Stimulated activated CD4-positive, alpha-beta T cell treated with anti-CD3 and anti-CD28 coated beads, Interleukin-2, amount 100 ng/mL, for 4 hours (primary cell): ENCODE measurements around the gene R3HDM2.
"Not testable (repeated sequence)": the region's sequence is repeated elsewhere in the genome, so short reads cannot be mapped to it uniquely, and the experiment has no call there.

Experiments used
- DNase-seq: peaks from one replicate; pipeline ENCODE4 v3.0.0-alpha.2; 2020; ENCODE audit warnings: low read depth

R3HDM2 gene

DNA sequence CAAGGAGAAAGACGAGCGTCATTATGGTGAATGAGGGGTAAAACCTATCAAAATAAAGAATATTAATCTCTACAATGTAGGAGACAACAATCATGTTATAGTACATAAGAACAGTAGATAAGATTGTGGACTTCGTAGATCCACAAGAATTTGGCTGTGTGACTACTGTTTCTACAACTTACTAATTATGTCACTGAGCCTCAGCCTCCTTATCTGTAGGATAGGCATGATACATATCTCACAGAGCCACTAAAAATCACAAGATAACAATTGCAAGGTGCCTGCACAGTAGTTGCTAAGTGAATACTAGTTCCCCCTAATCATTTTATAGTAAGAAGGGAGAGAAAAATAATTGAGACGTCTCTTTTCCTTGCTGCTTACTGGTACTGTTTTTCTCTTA is 101.6 kb downstream of the R3HDM2 start:
- DNase-seq: no peak

DNA sequence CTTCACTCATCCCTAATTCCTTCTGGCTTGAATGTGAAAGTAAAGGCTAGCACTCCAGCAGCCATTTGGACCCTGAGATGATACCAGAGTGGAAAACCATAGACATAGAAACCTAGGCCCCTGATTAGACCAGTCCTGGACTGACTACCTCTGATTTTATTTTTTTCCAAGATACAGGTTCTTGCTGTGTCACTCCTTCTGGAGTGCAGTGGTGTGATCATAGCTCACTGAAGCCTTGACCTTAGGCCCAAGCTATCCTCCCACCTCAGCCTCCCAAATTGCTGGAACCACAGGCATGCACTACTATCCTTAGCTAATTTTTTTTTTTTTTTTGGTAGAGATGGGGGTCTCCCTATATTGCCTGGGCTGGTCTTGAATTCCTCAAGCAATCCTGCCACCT is 105.4 kb downstream of the R3HDM2 start:
- DNase-seq: no peak

DNA sequence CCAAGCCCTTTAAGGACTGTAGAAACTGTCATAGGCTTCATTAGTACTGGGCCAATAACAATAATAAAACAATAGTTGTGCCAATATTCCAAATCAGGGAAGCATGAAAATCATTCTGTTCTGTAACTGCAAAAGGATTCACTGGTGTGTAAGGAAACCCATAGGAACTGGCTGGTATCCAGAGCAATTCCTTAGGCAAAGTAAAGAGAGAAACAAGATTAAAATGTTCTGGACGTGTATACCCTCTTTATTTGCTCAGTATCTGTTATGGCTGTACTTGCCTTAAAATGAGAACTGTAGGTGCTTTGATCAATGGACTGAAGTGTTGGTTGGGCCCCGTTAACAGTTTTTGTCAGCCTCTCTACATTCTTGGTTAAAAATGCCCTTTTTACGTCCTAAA is 107.4 kb downstream of the R3HDM2 start:
- no peak for DNase-seq

DNA sequence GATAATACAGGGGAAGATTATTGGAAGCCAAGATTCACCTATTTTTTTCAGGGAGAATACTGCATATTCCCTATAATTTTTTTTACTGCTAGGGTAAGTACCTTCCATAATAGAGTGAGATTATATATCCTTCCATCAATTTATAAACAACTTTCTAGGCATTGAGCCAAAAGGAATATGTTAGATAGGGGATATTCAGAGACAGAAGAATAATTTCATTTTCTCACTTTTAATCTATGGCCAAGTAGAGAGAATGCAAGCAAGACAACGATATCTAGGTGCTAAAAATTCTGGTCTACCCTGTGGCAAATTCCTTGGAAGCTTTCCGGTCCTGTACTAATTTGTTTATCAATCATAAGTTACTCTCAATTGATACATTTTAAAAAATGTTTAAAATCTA is 110.2 kb downstream of the R3HDM2 start:
- DNase-seq: no peak

DNA sequence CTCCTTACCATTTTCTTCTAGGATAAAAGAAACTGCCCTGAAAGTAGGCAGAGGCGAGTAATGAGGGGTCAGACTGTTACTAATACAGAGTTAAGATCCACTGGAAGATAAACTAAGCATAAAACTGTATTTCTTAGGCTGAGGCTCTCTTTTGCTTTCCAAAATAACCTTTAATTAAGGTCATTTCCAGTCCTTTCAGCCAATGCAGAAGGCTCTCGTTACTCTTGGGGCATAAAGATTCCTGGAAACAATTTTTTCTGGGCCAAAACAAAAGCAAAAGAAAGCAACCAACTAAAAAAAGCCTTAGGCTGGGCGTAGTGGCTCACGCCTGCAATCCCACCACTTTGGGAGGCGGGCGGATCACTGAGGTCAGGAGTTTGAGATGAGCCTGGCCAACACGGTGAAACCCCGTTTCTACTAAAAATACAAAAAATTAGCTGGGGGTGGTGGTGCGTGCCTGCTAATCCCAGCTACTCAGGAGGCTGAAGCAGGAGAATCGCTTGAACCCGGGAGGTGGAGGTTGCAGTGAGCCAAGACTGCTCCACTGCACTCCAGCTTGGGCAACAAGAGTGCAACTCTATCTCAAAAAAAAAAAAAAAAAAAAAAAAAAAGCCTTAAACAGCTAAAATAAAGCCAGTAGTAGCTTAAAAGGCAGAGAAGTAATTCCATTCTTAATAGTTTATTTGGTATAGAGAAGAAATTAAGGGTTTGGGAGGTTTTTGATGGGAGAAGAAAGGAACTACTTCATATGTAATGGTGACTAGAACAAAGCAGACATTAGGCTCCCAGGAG is 111.0 kb downstream of the R3HDM2 start:
- no peak for DNase-seq

DNA sequence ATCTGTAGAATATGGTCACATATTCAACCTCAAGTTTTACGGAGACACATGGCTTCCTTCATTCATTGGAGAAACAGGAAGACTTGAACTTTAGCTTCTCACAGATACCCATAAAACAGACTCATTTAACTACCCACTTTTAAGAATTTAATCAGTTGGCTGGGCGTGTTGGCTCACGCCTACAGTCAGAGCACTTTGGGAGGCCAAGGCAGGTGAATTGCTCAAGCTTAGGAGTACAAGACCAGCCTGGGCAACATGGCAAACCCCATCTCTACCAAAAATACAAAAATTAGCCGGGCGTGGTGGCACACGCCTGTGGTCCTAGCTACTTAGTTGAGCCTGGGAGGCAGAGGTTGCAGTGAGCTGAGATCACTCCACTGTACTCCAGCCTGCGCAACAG is 115.2 kb downstream of the R3HDM2 start:
- no peak for DNase-seq

DNA sequence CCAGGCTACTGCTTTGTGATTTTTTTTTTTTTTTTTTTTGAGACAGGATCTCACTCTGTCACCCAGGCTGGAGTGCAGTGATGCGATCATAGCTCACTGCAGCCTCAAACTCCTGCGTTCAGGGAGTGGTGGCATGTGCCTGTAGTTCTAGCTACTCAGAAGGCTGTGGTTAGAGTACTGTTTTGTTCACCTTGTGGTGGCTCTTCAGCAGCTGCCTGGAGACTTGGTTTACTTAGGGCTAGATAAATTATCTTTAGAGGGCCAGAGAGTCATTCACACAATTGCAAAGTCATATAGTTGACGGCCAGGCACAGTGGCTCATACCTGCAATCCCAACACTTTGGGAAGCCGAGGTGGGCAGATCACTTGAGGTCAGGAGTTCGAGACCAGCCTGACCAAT is 118.6 kb downstream of the R3HDM2 start:
- not testable (repeated sequence) for DNase-seq

DNA sequence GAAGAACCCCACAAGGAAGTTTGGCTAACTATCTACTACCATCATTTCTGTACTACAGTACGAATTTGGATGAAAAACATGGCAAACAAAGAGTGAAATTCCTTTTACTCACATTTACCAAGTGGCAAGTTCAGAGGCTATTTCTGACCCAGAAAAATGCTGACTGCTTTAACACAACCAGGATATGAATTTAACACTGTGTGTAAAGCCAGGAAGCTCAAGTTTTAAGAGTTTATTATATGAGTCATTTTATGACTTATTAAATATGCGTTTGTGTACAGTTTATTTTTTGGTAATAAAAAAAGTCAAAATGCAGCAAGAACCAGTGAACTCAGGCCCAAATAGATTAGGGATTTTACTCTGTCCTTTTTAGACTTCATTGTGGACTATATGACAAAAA is 121.4 kb downstream of the R3HDM2 start:
- no peak for DNase-seq

DNA sequence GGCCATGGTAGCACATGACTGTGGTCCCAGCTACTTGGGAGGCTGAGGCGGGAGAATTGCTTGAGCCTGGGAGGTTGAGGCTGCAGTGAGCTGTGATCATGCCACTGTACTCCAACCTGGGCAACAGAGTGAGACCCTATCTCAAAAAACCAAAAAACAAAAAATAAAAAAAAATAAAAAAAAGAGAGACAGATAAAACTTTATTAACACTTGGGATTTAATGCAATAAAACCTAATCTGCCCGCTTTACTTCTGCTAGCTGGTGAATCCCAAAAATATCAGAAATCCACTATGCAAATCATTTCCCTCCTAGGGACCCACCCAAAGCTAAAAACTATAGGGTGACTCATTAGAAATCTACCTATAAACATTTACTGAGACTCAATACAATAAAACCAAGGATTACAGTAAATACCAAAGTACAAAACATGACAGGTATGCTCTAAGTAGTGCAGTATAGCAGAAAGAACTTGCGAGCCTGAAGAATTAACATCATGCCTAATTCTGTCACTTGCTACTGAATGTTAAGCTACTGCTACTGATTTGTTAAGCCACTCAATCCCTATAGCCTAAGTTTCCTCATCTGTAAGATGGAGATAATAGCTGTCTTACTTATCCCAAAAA is 129.8 kb downstream of the R3HDM2 start:
- no peak for DNase-seq

DNA sequence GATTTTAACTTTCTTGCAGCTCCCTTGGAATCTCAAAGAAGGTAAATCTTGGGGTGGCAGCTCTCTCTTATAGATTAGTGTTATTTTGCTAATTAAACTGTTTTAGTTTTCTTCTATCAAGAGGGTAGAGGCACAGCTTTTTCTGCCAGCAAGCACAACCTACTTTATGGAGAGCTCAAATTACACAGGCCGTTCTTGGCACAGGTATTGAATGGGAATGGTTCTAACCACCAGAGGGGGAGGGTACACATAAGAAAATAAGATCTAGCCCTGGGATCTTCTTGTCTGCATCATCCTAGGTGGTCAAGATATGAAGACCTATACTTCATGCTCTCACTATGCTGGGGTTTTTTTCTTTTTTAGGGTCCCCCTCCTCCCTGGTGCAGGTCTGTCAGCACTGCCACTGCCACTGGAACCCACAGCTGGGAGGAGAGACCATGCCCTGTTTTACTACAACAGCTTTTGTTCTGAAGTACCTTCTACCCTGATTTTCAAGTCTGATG is 131.3 kb downstream of the R3HDM2 start:
- DNase-seq: no peak

DNA sequence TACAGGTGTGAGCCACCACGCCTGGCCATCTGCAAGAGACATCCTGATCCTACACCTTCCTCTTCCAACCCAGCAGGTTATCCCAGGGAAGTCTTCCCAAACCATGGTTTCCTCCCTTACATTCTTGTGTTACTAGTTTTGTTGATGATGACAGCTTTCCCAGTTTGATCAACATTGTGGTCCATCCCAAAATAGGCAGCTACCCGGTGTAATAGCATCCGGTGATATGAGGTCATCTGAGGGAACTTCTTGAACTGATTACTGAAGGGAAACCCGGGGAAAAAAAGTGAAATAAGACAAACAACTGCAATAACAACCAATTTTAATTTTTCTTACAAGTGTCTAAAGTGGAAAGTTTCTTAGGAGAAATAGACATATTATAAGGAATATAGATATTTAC is 134.6 kb downstream of the R3HDM2 start:
- no peak for DNase-seq

DNA sequence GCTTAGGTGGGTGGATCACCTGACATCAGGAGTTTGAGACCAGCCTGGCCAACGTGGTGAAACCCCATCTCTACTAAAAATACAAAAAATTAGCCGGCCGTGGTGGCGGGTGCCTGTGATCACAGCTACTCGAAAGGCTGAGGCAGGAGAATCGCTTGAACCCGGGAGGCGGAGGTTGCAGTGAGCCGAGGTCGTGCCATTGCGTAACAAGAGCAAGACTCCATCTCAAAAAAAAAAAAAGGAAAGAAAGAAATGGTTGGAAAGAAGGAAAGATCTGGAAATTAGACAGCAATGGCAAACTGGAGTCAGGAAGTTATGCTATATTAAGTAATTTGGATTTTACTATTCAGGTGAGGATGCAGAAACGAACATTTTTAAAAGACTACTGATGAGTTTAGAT is 148.8 kb downstream of the R3HDM2 start:
- DNase-seq: not testable (repeated sequence)

DNA sequence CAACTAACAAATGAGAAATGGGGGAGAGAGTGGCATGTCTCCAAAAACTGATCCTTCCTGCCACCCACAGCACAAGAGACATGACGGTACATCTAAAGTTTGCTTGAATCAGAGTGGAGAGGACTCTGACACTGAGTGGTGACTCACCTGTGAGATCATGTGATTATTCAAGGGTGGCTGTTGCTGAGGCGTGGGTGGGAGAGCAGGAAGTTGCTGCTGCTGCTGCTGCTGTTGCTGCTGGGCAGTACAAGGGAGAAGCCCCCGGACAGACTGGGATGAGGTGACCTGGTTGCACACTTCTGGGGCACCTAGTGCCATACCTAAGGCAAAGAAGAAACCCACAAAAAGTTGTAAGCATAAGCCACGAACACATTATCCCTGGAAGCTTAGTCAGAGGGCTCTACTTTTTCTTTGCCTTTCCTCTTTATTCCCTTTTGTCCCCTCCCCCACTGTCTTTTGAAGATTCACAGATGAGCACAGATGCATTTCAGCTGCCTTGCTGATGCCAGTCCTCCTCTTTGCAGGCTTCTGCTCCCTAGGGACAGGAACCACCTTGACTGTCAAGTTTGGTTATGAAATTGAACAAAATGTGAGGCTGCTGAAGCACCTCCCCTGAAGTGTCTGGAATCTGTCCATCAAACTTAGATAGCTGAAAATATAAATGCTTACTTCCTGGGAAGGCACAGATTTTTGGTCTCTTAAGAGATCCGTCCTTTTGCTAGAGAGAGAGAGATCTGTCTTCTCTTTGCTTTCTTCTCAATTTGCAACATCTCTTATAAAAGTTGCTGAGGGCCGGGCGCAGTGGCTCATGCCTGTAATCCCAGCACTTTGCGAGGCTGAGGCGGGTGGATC is 150.4 kb downstream of the R3HDM2 start:
- DNase-seq: peak; percentile 77

DNA sequence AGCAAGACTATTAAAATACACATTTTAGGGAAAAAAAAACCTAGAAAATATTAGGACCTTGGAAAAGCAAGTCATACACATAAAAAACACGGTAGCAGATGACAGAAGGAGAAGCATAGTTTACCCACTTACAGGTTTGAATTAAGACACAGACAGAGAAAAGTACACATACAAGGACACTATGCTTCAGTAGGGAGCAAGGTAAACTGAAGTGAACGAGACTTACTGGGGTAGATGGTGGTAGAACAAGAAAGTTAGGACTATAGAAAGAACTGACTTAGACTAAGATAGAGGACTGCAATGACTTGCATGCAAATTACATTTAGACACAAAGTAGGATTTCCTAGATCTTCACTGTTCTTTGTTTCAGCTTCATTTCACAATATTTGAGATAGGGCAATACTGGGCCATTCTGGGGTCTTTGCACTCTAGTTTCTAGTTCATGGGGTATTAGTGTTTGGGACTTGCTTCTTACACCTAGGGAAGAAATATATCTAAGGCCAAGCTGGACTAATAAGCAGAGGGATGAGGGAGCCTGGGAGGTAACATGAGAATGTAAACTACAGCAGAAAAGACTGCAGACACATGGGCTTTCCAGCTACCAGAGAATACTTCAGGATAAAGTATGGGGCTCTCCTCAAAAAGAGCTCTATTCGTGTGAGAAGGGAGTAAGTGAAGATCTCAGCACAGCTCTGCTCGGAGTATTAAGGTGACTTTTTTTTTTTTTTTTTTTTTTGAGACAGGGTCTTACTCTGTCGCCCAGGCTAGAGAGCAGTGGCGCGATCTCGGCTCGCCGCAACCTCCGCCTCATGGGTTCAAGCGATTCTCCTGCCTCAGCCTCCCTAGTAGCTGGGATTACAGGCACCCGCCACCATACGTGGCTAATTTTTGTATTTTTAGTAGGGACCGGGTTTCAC is 152.1 kb downstream of the R3HDM2 start:
- DNase-seq: no peak

DNA sequence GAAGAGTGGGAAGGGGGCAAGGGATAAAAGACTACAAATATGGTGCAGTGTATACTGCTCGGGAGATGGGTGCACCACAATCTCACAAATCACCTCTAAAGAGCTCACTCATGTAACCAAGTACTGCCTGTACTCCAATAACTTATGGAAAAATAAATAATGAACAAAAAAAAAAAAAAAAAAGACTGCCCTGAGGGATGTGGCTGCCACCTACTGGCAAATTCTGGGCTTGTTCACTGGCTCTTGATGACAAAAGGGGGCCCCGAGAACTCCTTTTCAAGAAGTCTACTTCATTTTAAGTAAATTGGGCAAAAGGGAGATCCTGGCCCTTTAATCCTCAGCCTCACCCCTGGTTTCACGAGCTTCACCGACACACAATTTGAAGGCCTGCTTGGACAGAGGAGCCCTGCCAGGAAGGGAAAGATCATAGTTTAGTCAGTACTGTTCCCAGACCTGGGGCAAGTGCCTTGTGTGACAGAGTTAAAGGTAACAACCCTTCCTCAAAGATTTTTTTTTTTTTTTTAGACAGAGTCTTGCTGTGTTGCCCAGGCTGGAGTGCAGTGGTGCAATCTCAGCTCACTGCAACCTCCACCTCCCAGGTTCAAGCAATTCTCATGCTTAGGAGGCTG is 153.8 kb downstream of the R3HDM2 start:
- DNase-seq: no peak

DNA sequence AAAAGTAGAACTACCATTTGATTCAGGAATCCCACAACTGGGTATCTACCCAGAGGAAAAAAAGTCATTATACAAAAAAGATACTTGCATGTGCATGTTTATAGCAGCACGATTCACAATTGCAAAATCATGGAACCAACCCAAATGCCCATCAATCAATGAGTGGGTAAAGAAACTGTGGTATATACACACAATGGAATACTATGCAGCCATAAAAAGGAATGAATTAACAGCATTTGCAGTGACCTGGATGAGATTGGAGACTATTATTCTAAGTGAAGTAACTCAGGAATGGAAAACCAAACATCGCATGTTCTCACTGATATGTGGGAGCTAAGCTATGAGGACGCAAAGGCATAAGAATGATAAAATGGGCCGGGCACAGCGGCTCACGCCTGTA is 154.6 kb downstream of the R3HDM2 start:
- not testable (repeated sequence) for DNase-seq

DNA sequence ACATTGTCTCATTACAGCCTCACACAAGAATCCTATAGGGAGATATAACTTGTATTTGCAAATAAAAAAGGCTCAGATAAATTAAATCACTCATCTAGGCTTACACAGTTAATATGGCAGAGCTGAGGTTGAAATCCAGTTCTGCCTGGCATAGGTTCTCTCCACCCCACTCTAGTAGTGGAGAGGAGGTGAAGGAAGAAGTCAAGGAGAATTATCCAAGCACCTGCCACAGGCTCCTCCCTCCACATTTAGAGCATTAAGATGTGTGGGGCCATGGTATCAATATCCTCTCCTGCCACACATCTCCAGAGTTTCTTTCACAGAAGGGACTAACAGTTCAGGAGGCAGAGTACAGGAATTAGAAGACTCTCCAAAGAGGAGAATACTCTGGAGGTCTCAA is 157.3 kb downstream of the R3HDM2 start:
- no peak for DNase-seq

DNA sequence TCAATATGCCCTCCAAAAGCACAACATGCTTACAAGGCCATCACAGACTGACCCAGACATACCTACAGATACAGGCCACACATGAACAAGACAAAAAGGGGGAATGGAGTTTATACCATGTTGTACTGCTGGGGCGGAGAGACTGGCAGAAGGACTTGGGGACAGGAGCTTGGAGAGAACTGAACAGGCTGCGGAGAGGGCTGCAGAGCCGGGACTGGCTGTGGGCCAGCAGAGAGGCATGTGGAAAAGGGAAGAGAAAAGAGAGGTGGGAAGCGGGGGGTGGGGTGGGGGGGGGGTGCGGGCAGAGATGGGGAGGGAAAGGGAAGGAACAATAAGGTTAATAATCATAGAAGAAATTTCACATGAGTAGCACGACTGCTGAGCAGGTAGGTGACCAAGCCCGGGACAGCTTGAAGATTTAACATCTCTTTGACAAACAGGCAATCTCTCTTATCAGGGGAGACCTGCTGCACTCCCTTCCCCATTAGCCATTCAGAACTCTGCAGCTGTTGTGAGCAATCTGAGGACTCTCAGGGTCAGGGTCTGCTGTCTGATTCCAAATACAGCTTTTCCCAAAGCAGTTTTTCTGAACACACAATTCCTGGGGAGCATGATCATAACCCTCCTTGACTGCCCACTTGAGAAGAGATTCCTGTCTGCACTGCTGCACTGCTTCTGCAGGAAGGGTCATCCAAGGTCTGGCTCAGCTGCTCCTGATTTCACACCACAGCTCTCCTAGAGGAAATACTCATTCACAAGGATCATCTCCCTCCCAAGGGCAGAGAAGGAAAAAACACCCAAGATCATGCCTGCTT is 158.3 kb downstream of the R3HDM2 start:
- DNase-seq: no peak

DNA sequence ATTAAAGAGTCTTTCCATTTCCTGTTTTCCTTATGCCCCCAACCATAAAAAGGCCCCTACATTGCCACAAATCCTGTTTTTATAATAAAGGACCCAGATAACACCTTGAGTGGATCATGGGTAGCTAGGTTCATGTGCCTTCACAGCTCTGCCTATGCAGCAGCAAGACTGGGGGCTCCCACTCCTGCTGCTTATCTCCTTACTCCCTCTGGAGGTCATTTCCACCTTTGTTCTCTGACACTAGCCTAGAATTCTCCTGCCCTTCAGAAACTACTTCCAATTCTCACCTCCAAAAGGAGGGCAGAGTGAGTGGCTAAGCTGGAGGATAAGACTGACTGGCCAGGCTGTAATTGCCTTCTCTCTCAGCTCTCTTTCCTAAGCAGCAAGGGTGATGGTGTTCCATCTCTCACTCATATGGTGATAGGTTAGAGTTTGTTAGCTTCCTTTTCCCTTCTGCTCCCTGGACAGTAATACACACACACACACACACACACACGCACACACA is 159.8 kb downstream of the R3HDM2 start:
- DNase-seq: no peak

DNA sequence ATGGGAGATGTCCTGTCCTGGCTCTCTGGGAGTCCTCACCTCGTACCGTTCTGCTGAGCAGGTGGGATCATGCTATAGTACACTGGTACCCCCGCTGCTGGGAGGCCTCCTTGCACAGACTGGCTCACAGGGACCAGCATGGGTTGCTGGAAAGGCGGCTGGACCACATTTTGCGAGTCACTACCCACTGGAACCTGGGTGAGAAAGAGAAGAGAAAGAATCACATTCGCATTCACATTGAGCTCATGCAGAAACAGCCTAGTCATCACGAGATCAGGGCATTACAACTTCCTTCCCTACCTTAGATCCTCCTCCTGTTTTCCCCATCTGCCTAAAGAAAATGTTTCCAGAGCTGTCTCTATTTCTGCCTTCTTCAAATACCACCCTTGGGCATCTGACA is 162.6 kb downstream of the R3HDM2 start:
- DNase-seq: no peak
